ENCODE data around the gene PROSER3. TPM values are rescaled to one million over a fixed set of nuclear protein-coding genes. Genes with fewer than 3 reads are reported as not detected.
A peak's percentile ranks its signal among the peaks of the same experiment; 100 is the strongest.

PROSER3 gene
- polyA plus RNA-seq, 1 donor from 2014 or later, result 1.2 TPM

DNA sequence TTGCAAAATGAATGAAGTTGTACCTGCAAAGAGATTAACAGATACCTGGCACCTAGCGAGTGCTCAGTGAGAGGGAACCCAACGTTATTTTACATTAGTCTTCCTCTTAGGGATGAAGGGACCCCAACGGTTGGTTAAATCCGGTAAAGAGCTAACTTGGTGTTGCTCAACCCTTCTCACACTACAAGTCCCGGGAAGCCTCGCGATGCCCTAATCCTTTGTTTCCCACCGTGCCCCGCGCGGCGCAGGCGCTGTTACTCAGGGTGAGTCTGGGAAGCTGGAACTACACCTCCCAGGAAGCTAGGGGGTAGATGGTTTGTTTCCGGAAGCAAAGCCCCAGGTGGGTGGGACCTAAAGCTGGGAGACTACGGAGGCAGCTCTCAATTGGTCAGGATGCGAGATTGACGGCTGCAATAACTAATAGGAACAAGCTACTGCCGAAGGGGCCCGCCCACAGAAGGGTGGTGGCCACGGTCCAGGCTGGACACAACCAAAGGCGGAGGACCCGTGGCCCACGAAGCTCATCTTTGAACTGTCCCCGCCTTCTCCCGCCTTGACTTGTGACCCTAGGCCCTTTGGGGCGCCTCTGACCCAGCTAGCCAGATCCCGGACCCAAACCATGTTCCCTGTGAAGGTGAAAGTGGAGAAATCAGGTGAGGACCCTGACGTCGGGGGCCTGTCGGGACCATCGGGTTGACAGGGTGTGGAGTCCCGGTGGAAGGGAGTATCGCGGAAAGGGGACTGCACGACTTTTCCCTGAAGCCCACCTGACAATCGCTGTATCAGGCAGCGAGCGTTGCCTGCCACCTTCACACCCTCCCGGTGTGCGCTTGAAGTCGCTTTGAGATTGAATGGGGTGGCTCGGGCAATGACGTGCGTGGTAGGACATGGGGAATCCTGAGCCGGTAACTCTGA lies 9.6 kb upstream of the PROSER3 start, which contains the start of gene LIN37:
LIN37 (plus strand) TSS at position 471 of the 915 bp plus-strand sequence; CDS start at position 620, 149 bp downstream.
- Histone ChIP-seq H3K36me3 (ENCODE audit: insufficient read depth, low read length) (no peaks in the 10 kb centered on the region), H3K27me3 (ENCODE audit: insufficient read depth, low read depth, low read length) (no peaks in the 10 kb centered on the region), H3K79me2 (replicated peaks; ENCODE audit: insufficient read depth, low read length) (peaks cover 22% of the 10 kb centered on the region), H3K9me2 (ENCODE audit: insufficient read depth, low read length) (no peaks in the 10 kb centered on the region), H3F3A (ENCODE audit: insufficient read depth, low read length, poor library complexity, severe bottlenecking) (no peaks in the 10 kb centered on the region), H2AFZ (ENCODE audit: low read depth, low read length) (peak within 1 kb of the TSS; percentile 80), H3K4me3 (ENCODE audit: low read length) (peak within 1 kb of the TSS; percentile 87), H3K9ac (ENCODE audit: low read length) (peak within 1 kb of the TSS; percentile 79), H3K4me2 (ENCODE audit: low read length) (peak within 1 kb of the TSS; percentile 54), H3K9me3 (ENCODE audit: low read length) (no peaks in the 10 kb centered on the region), H4K20me1 (ENCODE audit: insufficient read depth) (no peaks in the 10 kb centered on the region), H3K27ac (ENCODE audit: low read length) (peak within 1 kb of the TSS; percentile 65)
- TF ChIP-seq RAD21 (conservative IDR thresholded peaks at IDR 0.05) (no peak), MXI1 (conservative IDR thresholded peaks at IDR 0.05; ENCODE audit: poor library complexity, severe bottlenecking) (peak; percentile 88), TAF1 (IDR thresholded peaks at IDR 0.05; ENCODE audit: low read depth) (peak; percentile 25), POLR2AphosphoS5 (IDR thresholded peaks at IDR 0.05) (peak; percentile 80), EZH2 (IDR thresholded peaks at IDR 0.05; ENCODE audit: borderline replicate concordance, insufficient read depth, low read length, poor library complexity, severe bottlenecking) (no peak)

GRCh38 chr19:35750167-35750566 lies 7.8 kb upstream of the PROSER3 start:
- no peaks in the 10 kb centered on the region for H3K9me2 ChIP-seq (ENCODE audit: insufficient read depth, low read length)
- H3K27me3 ChIP-seq (ENCODE audit: insufficient read depth, low read depth, low read length), result no peaks in the 10 kb centered on the region
- no peak overlapping the region for H3K9ac ChIP-seq (ENCODE audit: low read length)
- no peaks in the 10 kb centered on the region for H4K20me1 ChIP-seq (ENCODE audit: insufficient read depth)
- no peaks in the 10 kb centered on the region for H3F3A ChIP-seq (ENCODE audit: insufficient read depth, low read length, poor library complexity, severe bottlenecking)
- TF ChIP-seq POLR2AphosphoS5 (IDR thresholded peaks at IDR 0.05) (no peak), RAD21 (conservative IDR thresholded peaks at IDR 0.05) (no peak), MXI1 (conservative IDR thresholded peaks at IDR 0.05; ENCODE audit: poor library complexity, severe bottlenecking) (no peak), SMC3 (conservative IDR thresholded peaks at IDR 0.05; ENCODE audit: poor library complexity) (no peak), EZH2 (IDR thresholded peaks at IDR 0.05; ENCODE audit: borderline replicate concordance, insufficient read depth, low read length, poor library complexity, severe bottlenecking) (no peak), EP300 (conservative IDR thresholded peaks at IDR 0.05; ENCODE audit: poor library complexity, severe bottlenecking) (no peak), TAF1 (IDR thresholded peaks at IDR 0.05; ENCODE audit: low read depth) (no peak), CTCF (IDR thresholded peaks at IDR 0.05; ENCODE audit: poor library complexity, severe bottlenecking) (no peak)
- no peak overlapping the region for H3K27ac ChIP-seq (ENCODE audit: low read length)
- H3K36me3 ChIP-seq (ENCODE audit: insufficient read depth, low read length), result peaks cover 8% of the 10 kb centered on the region
- H2AFZ ChIP-seq (ENCODE audit: low read depth, low read length), result no peak overlapping the region
- no peak overlapping the region for H3K4me3 ChIP-seq (ENCODE audit: low read length)
- no peak overlapping the region for H3K4me2 ChIP-seq (ENCODE audit: low read length)
- no peaks in the 10 kb centered on the region for H3K9me3 ChIP-seq (ENCODE audit: low read length)
- H3K79me2 ChIP-seq (replicated peaks; ENCODE audit: insufficient read depth, low read length), result peaks cover 22% of the 10 kb centered on the region
